RWPE2 (cell line): Measurements from ENCODE around the gene GDPD3.
"Not testable (repeated sequence)": the region's sequence is repeated elsewhere in the genome, so short reads cannot be mapped to it uniquely, and the experiment has no call there.

Experiments
- ATAC-seq: fragments of 200-7000 bp; cut with Tn5 transposase; 3 replicates; pipeline ENCODE4 v1.9.1; 2021; ENCODE audit warnings: low read depth
- DNase-seq: peaks from one replicate; pipeline ENCODE4 v3.0.0-alpha.2; 2020; ENCODE audit warnings: low spot score
- H3K27ac ChIP-seq: fragments of 450-650 bp; 2 replicates; pipeline ENCODE4 v1.5.1; 2017; ENCODE audit warnings: mild to moderate bottlenecking; ENCODE audit not compliant: poor library complexity, severe bottlenecking
- H3K27me3 ChIP-seq: fragments of 250-450 bp; sonication (Bioruptor Pico); 2 replicates; pipeline ENCODE4 v1.5.1; 2021; ENCODE audit warnings: mild to moderate bottlenecking, moderate library complexity; ENCODE audit not compliant: insufficient read depth, poor library complexity, severe bottlenecking
- H3K36me3 ChIP-seq: fragments of 250-450 bp; sonication (Bioruptor Pico); 2 replicates; pipeline ENCODE4 v1.5.1; 2020; ENCODE audit warnings: low read depth, mild to moderate bottlenecking, moderate library complexity
- H3K4me1 ChIP-seq: fragments of 250-450 bp; sonication (Bioruptor Pico); 2 replicates; pipeline ENCODE4 v1.5.1; 2021; ENCODE audit warnings: mild to moderate bottlenecking, moderate library complexity; ENCODE audit not compliant: insufficient read depth, poor library complexity, severe bottlenecking
- H3K4me3 ChIP-seq: fragments of 250-450 bp; sonication (Bioruptor Pico); 2 replicates; pipeline ENCODE4 v1.5.1; 2021; ENCODE audit warnings: mild to moderate bottlenecking, moderate library complexity; ENCODE audit not compliant: severe bottlenecking
- H3K9me3 ChIP-seq: fragments of 250-450 bp; sonication (Bioruptor Pico); 2 replicates; pipeline ENCODE4 v1.5.1; 2021; ENCODE audit warnings: mild to moderate bottlenecking, moderate library complexity; ENCODE audit not compliant: severe bottlenecking
- CTCF ChIP-seq: fragments of 450-650 bp; IDR thresholded peaks from one replicate; pipeline ENCODE4 v1.5.1; 2017; ENCODE audit warnings: mild to moderate bottlenecking, moderate library complexity; ENCODE audit not compliant: poor library complexity, severe bottlenecking

Gene GDPD3

GRCh38 chr16:30119428-30119827 is 6.1 kb upstream of the GDPD3 start:
- H3K4me3 ChIP-seq, result no peak overlapping the region
- peaks cover 3% of the 10 kb centered on the region for H3K4me1 ChIP-seq
- no peak for TF ChIP-seq CTCF
- DNase-seq (no peak), ATAC-seq (no peak)
- H3K27me3 ChIP-seq, result no peaks in the 10 kb centered on the region
- no peaks in the 10 kb centered on the region for H3K9me3 ChIP-seq
- H3K27ac ChIP-seq, result no peak overlapping the region
- H3K36me3 ChIP-seq, result peaks cover 15% of the 10 kb centered on the region

GRCh38 chr16:30117768-30118167 is 4.4 kb upstream of the GDPD3 start:
- TF ChIP-seq CTCF, result no peak
- no peak overlapping the region for H3K4me3 ChIP-seq
- peaks cover 9% of the 10 kb centered on the region for H3K4me1 ChIP-seq
- H3K36me3 ChIP-seq, result peaks cover 15% of the 10 kb centered on the region
- no peaks in the 10 kb centered on the region for H3K9me3 ChIP-seq
- H3K27ac ChIP-seq, result no peak overlapping the region
- ATAC-seq (no peak), DNase-seq (no peak)
- no peaks in the 10 kb centered on the region for H3K27me3 ChIP-seq

- DNase-seq, result no peak
- ATAC-seq, result no peak
Observed at GRCh38 chr16:30116291-30117207, 3.2 kb upstream of the GDPD3 start.

GRCh38 chr16:30115238-30115637 is 1.9 kb upstream of the GDPD3 start:
- ATAC-seq (no peak), DNase-seq (no peak)
- Histone ChIP-seq H3K4me1 (peaks cover 9% of the 10 kb centered on the region), H3K27me3 (no peaks in the 10 kb centered on the region), H3K9me3 (no peaks in the 10 kb centered on the region), H3K4me3 (no peak overlapping the region), H3K27ac (no peak overlapping the region), H3K36me3 (peaks cover 15% of the 10 kb centered on the region)
- no peak for TF ChIP-seq CTCF

More at GRCh38 chr16:30116291-30117207, 3.2 kb upstream of the GDPD3 start:
- Histone ChIP-seq H3K36me3 (peaks cover 15% of the 10 kb centered on the region), H3K27me3 (no peaks in the 10 kb centered on the region), H3K4me3 (no peak overlapping the region), H3K27ac (no peak overlapping the region), H3K9me3 (no peaks in the 10 kb centered on the region), H3K4me1 (peaks cover 9% of the 10 kb centered on the region)
- TF ChIP-seq CTCF, result no peak

- not testable (repeated sequence) for H3K9me3 ChIP-seq, ATAC-seq, H3K4me3 ChIP-seq, H3K4me1 ChIP-seq, DNase-seq, H3K27me3 ChIP-seq, H3K27ac ChIP-seq
- peaks cover 16% of the 10 kb centered on the region for H3K36me3 ChIP-seq
Observed at GRCh38 chr16:30114833-30115232, 1.5 kb upstream of the GDPD3 start.
